H1 (cell line): ENCODE measurements around the gene WASF3.

ENCODE experiments used
- CEBPB ChIP-seq: IDR thresholded peaks from 2 replicates; pipeline ENCODE4 v1.6.1; 2012; ENCODE audit warnings: low read depth, low read length
- CHD1 ChIP-seq: IDR thresholded peaks from 2 replicates; pipeline ENCODE4 v1.6.1; 2012; ENCODE audit warnings: low read depth, low read length, improper control_type of control experiment
- EZH2 ChIP-seq: fragments of 200-600 bp; sonication (generic); IDR thresholded peaks from 2 replicates; pipeline ENCODE4 v1.7.1; 2012; ENCODE audit warnings: low read depth, mild to moderate bottlenecking, moderate library complexity, low read length, inconsistent platforms; ENCODE audit not compliant: severe bottlenecking
- GABPA ChIP-seq: IDR thresholded peaks from 2 replicates; pipeline ENCODE4 v1.6.1; 2011; ENCODE audit warnings: mild to moderate bottlenecking, low read length, moderate library complexity, borderline replicate concordance; ENCODE audit not compliant: insufficient read depth
- POLR2A ChIP-seq, 2 experiments: IDR thresholded peaks; 1 replicate in 1 of 2; 2 replicates in 1 of 2; pipeline ENCODE4 v1.6.1; 2011; ENCODE audit warnings: low read depth in 2 of 2, low read length in 2 of 2, mild to moderate bottlenecking in 2 of 2; ENCODE audit errors: control extremely low read depth in 1 of 2
- POLR2AphosphoS5 ChIP-seq: IDR thresholded peaks from 2 replicates; pipeline ENCODE4 v1.6.1; 2011; ENCODE audit warnings: low read depth, low read length
- SIN3A ChIP-seq, 2 experiments: IDR thresholded peaks in 1 of 2; conservative IDR thresholded peaks in 1 of 2; 2 replicates each; pipeline ENCODE4 v1.6.1; 2011 to 2012; ENCODE audit warnings: low read length in 2 of 2, improper control_type of control experiment in 1 of 2, low read depth in 1 of 2, mild to moderate bottlenecking in 1 of 2
- TF ChIP-seq, protein P1 (sequence below): IDR thresholded peaks from 2 replicates; pipeline ENCODE4 v1.6.1; 2012; ENCODE audit warnings: inconsistent platforms
- TF ChIP-seq, protein P2 (sequence below), 3 experiments: IDR thresholded peaks; 1 replicate in 2 of 3; 2 replicates in 1 of 3; pipeline versions ENCODE4 v1.5.1 to v1.6.1; 2011; ENCODE audit warnings: low read length in 3 of 3, mild to moderate bottlenecking in 3 of 3, inconsistent platforms in 2 of 3, low read depth in 1 of 3, moderate library complexity in 1 of 3; ENCODE audit not compliant: insufficient read depth in 1 of 3; ENCODE audit errors: control extremely low read depth in 1 of 3

DNA sequence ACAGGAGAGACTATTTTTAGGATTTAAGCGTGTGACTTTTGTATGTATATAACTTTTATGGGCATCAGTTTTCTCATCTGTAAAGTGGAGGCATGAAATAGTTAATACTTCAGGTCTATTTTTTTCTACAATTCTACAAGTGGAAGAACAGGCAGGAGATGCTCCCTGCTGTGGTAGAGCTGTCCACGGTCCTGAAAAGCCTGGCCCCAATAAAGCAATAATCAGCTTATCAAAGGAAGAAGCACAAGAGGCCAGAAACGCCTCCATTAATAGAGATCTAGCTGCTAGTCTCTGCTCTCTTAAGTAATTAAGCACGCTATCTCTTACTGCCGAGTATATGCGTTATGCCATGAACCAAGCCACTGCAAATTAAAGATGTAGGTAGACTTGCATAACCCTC is 28.0 kb upstream of the WASF3 start:
- TF ChIP-seq, protein P1, sequence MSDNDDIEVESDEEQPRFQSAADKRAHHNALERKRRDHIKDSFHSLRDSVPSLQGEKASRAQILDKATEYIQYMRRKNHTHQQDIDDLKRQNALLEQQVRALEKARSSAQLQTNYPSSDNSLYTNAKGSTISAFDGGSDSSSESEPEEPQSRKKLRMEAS: no peak
- TF ChIP-seq POLR2A (IDR thresholded peaks at IDR 0.05; ENCODE audit: control extremely low read depth in 1 of 2, low read depth in 2 of 2, low read length in 2 of 2) (no peak), GABPA (no peak), SIN3A (conservative IDR thresholded peaks at IDR 0.05 in 1 of 2, IDR thresholded peaks at IDR 0.05 in 1 of 2; ENCODE audit: low read depth in 1 of 2, low read length in 2 of 2) (peak; percentile 61 to 71; a peak in 1 of 4 replicates), EZH2 (no peak), CEBPB (no peak), POLR2AphosphoS5 (no peak), CHD1 (no peak)
- TF ChIP-seq, protein P2, sequence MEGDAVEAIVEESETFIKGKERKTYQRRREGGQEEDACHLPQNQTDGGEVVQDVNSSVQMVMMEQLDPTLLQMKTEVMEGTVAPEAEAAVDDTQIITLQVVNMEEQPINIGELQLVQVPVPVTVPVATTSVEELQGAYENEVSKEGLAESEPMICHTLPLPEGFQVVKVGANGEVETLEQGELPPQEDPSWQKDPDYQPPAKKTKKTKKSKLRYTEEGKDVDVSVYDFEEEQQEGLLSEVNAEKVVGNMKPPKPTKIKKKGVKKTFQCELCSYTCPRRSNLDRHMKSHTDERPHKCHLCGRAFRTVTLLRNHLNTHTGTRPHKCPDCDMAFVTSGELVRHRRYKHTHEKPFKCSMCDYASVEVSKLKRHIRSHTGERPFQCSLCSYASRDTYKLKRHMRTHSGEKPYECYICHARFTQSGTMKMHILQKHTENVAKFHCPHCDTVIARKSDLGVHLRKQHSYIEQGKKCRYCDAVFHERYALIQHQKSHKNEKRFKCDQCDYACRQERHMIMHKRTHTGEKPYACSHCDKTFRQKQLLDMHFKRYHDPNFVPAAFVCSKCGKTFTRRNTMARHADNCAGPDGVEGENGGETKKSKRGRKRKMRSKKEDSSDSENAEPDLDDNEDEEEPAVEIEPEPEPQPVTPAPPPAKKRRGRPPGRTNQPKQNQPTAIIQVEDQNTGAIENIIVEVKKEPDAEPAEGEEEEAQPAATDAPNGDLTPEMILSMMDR (IDR thresholded peaks at IDR 0.05; ENCODE audit: control extremely low read depth in 1 of 3, insufficient read depth in 1 of 3, low read depth in 1 of 3, low read length in 3 of 3): no peak
